DND-41 (cell line): ENCODE results near the gene MAST4.

Experiments used
- CTCF ChIP-seq: IDR thresholded peaks from 2 replicates; pipeline ENCODE4 v1.5.1; 2012; ENCODE audit warnings: borderline replicate concordance, low read length, moderate library complexity, mild to moderate bottlenecking; ENCODE audit not compliant: poor library complexity, severe bottlenecking; ENCODE audit errors: extremely low read depth
- EZH2 ChIP-seq: IDR thresholded peaks from 3 replicates; pipeline ENCODE4 v1.6.1; 2012; ENCODE audit warnings: borderline replicate concordance, low read depth, mild to moderate bottlenecking, moderate library complexity, low read length, inconsistent platforms; ENCODE audit not compliant: severe bottlenecking

DNA sequence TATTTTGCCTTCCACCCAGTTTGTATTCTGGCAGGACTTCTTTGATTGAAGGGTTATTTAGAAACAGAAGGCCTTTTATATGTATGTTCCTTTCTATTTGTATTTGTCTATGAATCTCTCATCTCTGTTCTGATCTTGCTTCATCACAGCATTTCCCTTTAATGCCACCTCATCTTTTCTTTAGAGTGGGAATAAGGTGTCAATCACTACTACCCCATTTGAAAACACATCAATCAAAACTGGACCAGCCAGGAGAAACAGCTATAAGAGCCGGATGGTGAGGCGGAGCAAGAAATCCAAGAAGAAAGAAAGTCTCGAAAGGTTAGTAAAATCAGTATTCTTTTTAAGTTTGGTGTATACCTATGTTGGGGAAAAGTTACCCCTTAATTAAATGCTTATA, 564.1 kb downstream of the MAST4 start:
- TF ChIP-seq CTCF (no peak), EZH2 (no peak)
